Liver (tissue), 3 donors: ENCODE data around the gene MSI2.

Experiments
- CTCF ChIP-seq: fragments of 150-350 bp; IDR thresholded peaks from 2 replicates; pipeline ENCODE4 v1.5.1; 2017; ENCODE audit warnings: improper control_type of control experiment, low read depth, low read length; ENCODE audit not compliant: missing input control
- EGR1 ChIP-seq, 2 donors: IDR thresholded peaks; 2 replicates each; pipeline ENCODE4 v1.6.1; 2016 to 2018; ENCODE audit warnings: antibody characterized with exemption in 2 of 2, low read depth in 2 of 2
- GABPA ChIP-seq, 2 donors: IDR thresholded peaks in 1 of 2; conservative IDR thresholded peaks in 1 of 2; 2 replicates each; pipeline ENCODE4 v1.6.1; 2016; ENCODE audit warnings: antibody characterized with exemption in 2 of 2, mild to moderate bottlenecking in 1 of 2, moderate library complexity in 1 of 2
- HNF4G ChIP-seq: IDR thresholded peaks from 2 replicates; pipeline ENCODE4 v1.6.1; 2016; ENCODE audit warnings: antibody characterized with exemption
- JUND ChIP-seq, 2 donors: IDR thresholded peaks; 2 replicates each; pipeline ENCODE4 v1.6.1; 2016; ENCODE audit warnings: antibody characterized with exemption in 2 of 2
- RAD21 ChIP-seq, 2 donors: IDR thresholded peaks; 2 replicates each; pipeline ENCODE4 v1.6.1; 2016; ENCODE audit warnings: antibody characterized with exemption in 2 of 2, mild to moderate bottlenecking in 2 of 2
- REST ChIP-seq: IDR thresholded peaks from 2 replicates; pipeline ENCODE4 v1.6.1; 2016; ENCODE audit warnings: antibody characterized with exemption, mild to moderate bottlenecking
- TAF1 ChIP-seq: conservative IDR thresholded peaks from 2 replicates; pipeline ENCODE4 v1.6.1; 2016; ENCODE audit warnings: antibody characterized with exemption, mild to moderate bottlenecking
- YY1 ChIP-seq: IDR thresholded peaks from 2 replicates; pipeline ENCODE4 v1.6.1; 2016; ENCODE audit warnings: antibody characterized with exemption, mild to moderate bottlenecking
- TF ChIP-seq, protein P1 (sequence below): IDR thresholded peaks from 2 replicates; pipeline ENCODE4 v1.6.1; 2016; ENCODE audit warnings: antibody characterized with exemption
- TF ChIP-seq, protein P2 (sequence below): IDR thresholded peaks from 2 replicates; pipeline ENCODE4 v1.6.1; 2016; ENCODE audit warnings: antibody characterized with exemption
- donor health status: healthy.
- donor health status: healthy.

GRCh38 chr17:57425903-57426880 is 169.9 kb downstream of the MSI2 start:
- TF ChIP-seq CTCF (no peak), RAD21 (IDR thresholded peaks at IDR 0.05) (no peak), REST (no peak), GABPA (IDR thresholded peaks at IDR 0.05 in 1 of 2, conservative IDR thresholded peaks at IDR 0.05 in 1 of 2) (no peak), EGR1 (IDR thresholded peaks at IDR 0.05; ENCODE audit: low read depth in 2 of 2) (no peak), HNF4G (no peak), TAF1 (no peak), YY1 (no peak), JUND (IDR thresholded peaks at IDR 0.05) (no peak)
- TF ChIP-seq, protein P1, sequence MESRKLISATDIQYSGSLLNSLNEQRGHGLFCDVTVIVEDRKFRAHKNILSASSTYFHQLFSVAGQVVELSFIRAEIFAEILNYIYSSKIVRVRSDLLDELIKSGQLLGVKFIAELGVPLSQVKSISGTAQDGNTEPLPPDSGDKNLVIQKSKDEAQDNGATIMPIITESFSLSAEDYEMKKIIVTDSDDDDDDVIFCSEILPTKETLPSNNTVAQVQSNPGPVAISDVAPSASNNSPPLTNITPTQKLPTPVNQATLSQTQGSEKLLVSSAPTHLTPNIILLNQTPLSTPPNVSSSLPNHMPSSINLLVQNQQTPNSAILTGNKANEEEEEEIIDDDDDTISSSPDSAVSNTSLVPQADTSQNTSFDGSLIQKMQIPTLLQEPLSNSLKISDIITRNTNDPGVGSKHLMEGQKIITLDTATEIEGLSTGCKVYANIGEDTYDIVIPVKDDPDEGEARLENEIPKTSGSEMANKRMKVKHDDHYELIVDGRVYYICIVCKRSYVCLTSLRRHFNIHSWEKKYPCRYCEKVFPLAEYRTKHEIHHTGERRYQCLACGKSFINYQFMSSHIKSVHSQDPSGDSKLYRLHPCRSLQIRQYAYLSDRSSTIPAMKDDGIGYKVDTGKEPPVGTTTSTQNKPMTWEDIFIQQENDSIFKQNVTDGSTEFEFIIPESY: no peak
- TF ChIP-seq, protein P2, sequence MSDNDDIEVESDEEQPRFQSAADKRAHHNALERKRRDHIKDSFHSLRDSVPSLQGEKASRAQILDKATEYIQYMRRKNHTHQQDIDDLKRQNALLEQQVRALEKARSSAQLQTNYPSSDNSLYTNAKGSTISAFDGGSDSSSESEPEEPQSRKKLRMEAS: no peak
